ENCODE measurements around the gene CAMK1. TPM values are rescaled to one million over a fixed set of nuclear protein-coding genes. Genes with fewer than 3 reads are reported as not detected.

The CAMK1 gene
- total and polyA plus RNA-seq, 2 of the 4 experiments (the other 2 are of a cell fraction) = 33.3 to 36.4 TPM

DNA sequence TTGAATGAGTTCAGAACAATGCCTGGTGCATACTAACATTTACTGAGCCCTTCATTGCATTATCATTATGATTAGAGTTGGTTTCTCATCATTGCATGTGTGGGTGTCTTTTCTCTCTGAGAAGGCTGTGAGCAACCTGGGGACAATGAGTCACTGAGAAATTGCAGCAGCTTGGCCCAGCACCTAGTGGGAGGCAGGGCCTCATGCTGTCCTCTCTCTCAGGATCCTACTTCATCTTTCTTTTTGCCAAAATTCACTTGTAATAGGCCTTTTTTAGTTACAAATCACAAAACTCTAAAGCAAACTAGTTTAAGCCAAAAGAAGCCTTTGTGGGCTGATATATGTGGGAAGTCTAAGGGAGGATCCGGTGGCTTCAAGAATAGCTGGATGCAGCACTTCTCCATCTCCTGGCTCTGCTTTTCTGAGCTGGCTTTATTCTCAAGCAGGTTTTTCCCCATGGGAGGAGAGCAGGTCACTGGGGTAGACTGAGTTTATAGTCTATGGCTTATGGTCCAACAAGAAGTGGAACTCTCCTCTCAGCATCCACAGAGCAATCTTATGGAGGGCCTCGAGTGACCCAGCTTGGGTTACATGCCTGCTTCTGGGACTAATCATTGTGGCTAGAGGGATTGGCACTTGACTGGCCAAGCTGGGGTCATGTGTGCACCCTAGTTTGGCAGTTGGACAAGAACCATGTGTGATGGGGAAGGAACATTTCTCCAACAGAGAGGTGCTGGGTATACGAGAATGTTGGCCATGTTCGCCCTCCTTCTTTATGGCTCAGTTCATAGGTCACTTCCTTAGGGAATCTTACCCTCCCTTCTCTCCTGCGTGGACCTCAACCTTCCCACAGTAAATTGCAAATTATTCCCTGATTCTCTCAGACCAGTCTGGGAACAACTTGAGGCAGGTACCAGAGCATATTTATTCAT lies 8.7 kb upstream of the CAMK1 start:
- no peak overlapping the region for H4K91ac ChIP-seq (ENCODE audit: insufficient read depth, low read depth, low read length)
- H3K27me3 ChIP-seq (ENCODE audit: control insufficient read depth, insufficient read depth, low read length) = no peaks in the 10 kb centered on the region
- peak; percentile 82 for DNase-seq
- peaks cover 20% of the 10 kb centered on the region for H3K36me3 ChIP-seq (ENCODE audit: control insufficient read depth, insufficient read depth, low read length)
- peaks cover 9% of the 10 kb centered on the region; the same call in 1 of the 2 replicates for H3K9me1 ChIP-seq (ENCODE audit: insufficient read depth, low read length)
- H3K4me3 ChIP-seq (ENCODE audit: insufficient read depth, low read depth, low read length) = no peak overlapping the region
- H2BK15ac ChIP-seq (ENCODE audit: low read depth, low read length) = no peak overlapping the region
- BruUV-seq (replicated peaks) = no TSS peak
- H2AK9ac ChIP-seq (replicated peaks; ENCODE audit: low read depth, low read length, poor library complexity) = no peak overlapping the region
- peak; percentile 75 for ATAC-seq (ENCODE audit: low read depth)
- intact Hi-C loops (cut with micrococcal nuclease) (no loop called here), dilution Hi-C loops (cut with HindIII; ENCODE audit: low sequenced_read_pairs, unreplicated experiment) (no loop called here), in situ Hi-C loops (cut with MboI; ENCODE audit: low sequenced_read_pairs) (no loop called here)
- H4K5ac ChIP-seq (ENCODE audit: low read depth, low read length) = no peak overlapping the region
- H4K20me1 ChIP-seq (ENCODE audit: insufficient read depth, low read length) = no peaks in the 10 kb centered on the region
- POLR2A ChIA-PET (ENCODE audit: unreplicated experiment) = no interaction called here
- no peak overlapping the region for H4K8ac ChIP-seq (ENCODE audit: low read depth in 2 of 2, low read length in 2 of 2)
- no peak overlapping the region for H3K4ac ChIP-seq (ENCODE audit: low read depth, low read length)
- H3K18ac ChIP-seq (ENCODE audit: low read depth, low read length) = no peak overlapping the region
- H3K56ac ChIP-seq (ENCODE audit: extremely low read depth, insufficient read depth, low read length) = no peak overlapping the region
- H2BK20ac ChIP-seq (ENCODE audit: low read depth, low read length) = no peak overlapping the region
- CTCF ChIA-PET = no interaction called here
- TF ChIP-seq MAFK (IDR thresholded peaks at IDR 0.05; ENCODE audit: low read depth, low read length) (no peak), RAD21 (IDR thresholded peaks at IDR 0.05; ENCODE audit: low read length) (no peak), FOS (IDR thresholded peaks at IDR 0.05; ENCODE audit: low read depth, low read length) (peak; percentile 79), CEBPB (IDR thresholded peaks at IDR 0.05; ENCODE audit: low read depth, low read length) (peak; percentile 92), MXI1 (IDR thresholded peaks at IDR 0.05; ENCODE audit: borderline replicate concordance, low read depth, low read length) (no peak), BHLHE40 (IDR thresholded peaks at IDR 0.05; ENCODE audit: low read depth, low read length) (no peak), NFE2L2 (IDR thresholded peaks at IDR 0.05; ENCODE audit: low read depth, low read length) (0 out of 2 replicates have a peak, but pooled peaks have one; percentile 12)
- TF ChIP-seq, protein P1, sequence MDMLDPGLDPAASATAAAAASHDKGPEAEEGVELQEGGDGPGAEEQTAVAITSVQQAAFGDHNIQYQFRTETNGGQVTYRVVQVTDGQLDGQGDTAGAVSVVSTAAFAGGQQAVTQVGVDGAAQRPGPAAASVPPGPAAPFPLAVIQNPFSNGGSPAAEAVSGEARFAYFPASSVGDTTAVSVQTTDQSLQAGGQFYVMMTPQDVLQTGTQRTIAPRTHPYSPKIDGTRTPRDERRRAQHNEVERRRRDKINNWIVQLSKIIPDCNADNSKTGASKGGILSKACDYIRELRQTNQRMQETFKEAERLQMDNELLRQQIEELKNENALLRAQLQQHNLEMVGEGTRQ (IDR thresholded peaks at IDR 0.05; ENCODE audit: low read depth, low read length) = peak; percentile 63
- TF ChIP-seq, protein P2, sequence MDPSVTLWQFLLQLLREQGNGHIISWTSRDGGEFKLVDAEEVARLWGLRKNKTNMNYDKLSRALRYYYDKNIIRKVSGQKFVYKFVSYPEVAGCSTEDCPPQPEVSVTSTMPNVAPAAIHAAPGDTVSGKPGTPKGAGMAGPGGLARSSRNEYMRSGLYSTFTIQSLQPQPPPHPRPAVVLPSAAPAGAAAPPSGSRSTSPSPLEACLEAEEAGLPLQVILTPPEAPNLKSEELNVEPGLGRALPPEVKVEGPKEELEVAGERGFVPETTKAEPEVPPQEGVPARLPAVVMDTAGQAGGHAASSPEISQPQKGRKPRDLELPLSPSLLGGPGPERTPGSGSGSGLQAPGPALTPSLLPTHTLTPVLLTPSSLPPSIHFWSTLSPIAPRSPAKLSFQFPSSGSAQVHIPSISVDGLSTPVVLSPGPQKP (IDR thresholded peaks at IDR 0.05; ENCODE audit: borderline replicate concordance, low read depth, low read length) = no peak
- no peaks in the 10 kb centered on the region for H3K9me3 ChIP-seq (ENCODE audit: control insufficient read depth, insufficient read depth, low read length)
- no peak overlapping the region for H3K23ac ChIP-seq (ENCODE audit: low read depth, low read length)
- no peak overlapping the region for H2BK5ac ChIP-seq (ENCODE audit: low read depth, low read length, poor library complexity, severe bottlenecking)
- H3K14ac ChIP-seq (replicated peaks; ENCODE audit: low read depth, low read length) = no peak overlapping the region
- H2AK5ac ChIP-seq (ENCODE audit: low read depth, low read length) = no peak overlapping the region
- peaks cover 3% of the 10 kb centered on the region for H3K4me1 ChIP-seq (ENCODE audit: control insufficient read depth, insufficient read depth, low read length)
- H3K79me1 ChIP-seq (ENCODE audit: low read depth in 1 of 2, low read length in 2 of 2) = peaks cover 0 to 3% of the 10 kb centered on the region in 2 experiments; a peak in 2 of 4 replicates
- no peak overlapping the region for H2AFZ ChIP-seq (replicated peaks; ENCODE audit: low read length, poor library complexity)
- no peak overlapping the region for H3K27ac ChIP-seq (ENCODE audit: insufficient read depth, low read length)
- no peak overlapping the region for H3K9ac ChIP-seq (ENCODE audit: low read depth, low read length)
- no peak overlapping the region for H3K4me2 ChIP-seq (ENCODE audit: low read depth, low read length)
- H2BK120ac ChIP-seq (ENCODE audit: low read depth, low read length) = no peak overlapping the region
- WGBS, 2 experiments (ENCODE audit: extremely low coverage in 2 of 2, insufficient read length in 1 of 2) = 83% methylated on average over 3 of the region's 5 CpGs; no CpG with 5 or more reads in 1 of the 2 experiments

Measured in IMR-90 (cell line).